ENCODE results near the gene PICALM. TPM values are rescaled to one million over a fixed set of nuclear protein-coding genes. Genes with fewer than 3 reads are reported as not detected.

PICALM gene
- total RNA-seq, 2 donors from 2014 or later, result 237 to 371 TPM

- intact Hi-C loops (cut with DNase I), result no loop called here
- DNase-seq (ENCODE audit: low spot score), result no peak
Measured at GRCh38 chr11:85923455-85923854, 145.4 kb downstream of the PICALM start.

- no peak for DNase-seq (ENCODE audit: low spot score)
- intact Hi-C loops (cut with DNase I), result no loop called here
Measured at GRCh38 chr11:85922367-85922766, 146.5 kb downstream of the PICALM start.

- DNase-seq (ENCODE audit: low spot score), result no peak
- intact Hi-C loops (cut with DNase I), result no loop called here
Measured at GRCh38 chr11:85918910-85919794, 149.7 kb downstream of the PICALM start.

GRCh38 chr11:85914425-85914824, 154.5 kb downstream of the PICALM start:
- no peak for DNase-seq (ENCODE audit: low spot score)
- intact Hi-C loops (cut with DNase I), result no loop called here

GRCh38 chr11:85913513-85913912, 155.4 kb downstream of the PICALM start:
- DNase-seq (ENCODE audit: low spot score), result no peak
- intact Hi-C loops (cut with DNase I), result no loop called here

- no peak for DNase-seq (ENCODE audit: low spot score)
Measured at GRCh38 chr11:85912414-85912813, 156.5 kb downstream of the PICALM start.

More at GRCh38 chr11:85912414-85912813, 156.5 kb downstream of the PICALM start:
- intact Hi-C loops (cut with DNase I), result no loop called here

Other genes starting within 250 kb of the PICALM start
- not detected for gene CCDC83, start 213.7 kb downstream of the PICALM start, total RNA-seq
- 10 to 100 TPM; 16.1 to 18.0 TPM for gene EED, start 175.7 kb upstream of the PICALM start, total RNA-seq
- gene HIKESHI, start 233.2 kb upstream of the PICALM start, total RNA-seq, result 10 to 100 TPM; 29.1 to 40.3 TPM